VCaP (cell line): Measurements from ENCODE around the gene ZNF710.

Experiments used
- H3K27ac ChIP-seq: fragments of 450-650 bp; 2 replicates; pipeline ENCODE4 v1.5.1; 2017
- CTCF ChIP-seq: fragments of 450-650 bp; conservative IDR thresholded peaks from 2 replicates; pipeline ENCODE4 v1.5.1; 2017; ENCODE audit warnings: mild to moderate bottlenecking, moderate library complexity

ZNF710 gene

GRCh38 chr15:90040618-90041017 lies 39.5 kb downstream of the ZNF710 start:
- TF ChIP-seq CTCF = no peak
- H3K27ac ChIP-seq = no peak overlapping the region

GRCh38 chr15:90042356-90042755 lies 41.2 kb downstream of the ZNF710 start:
- TF ChIP-seq CTCF = no peak
- peak overlapping the region; percentile 0; the same call in 1 of the 2 replicates for H3K27ac ChIP-seq

- H3K27ac ChIP-seq = peak overlapping the region; percentile 16; the same call in 1 of the 2 replicates
- TF ChIP-seq CTCF = no peak
These were observed 41.8 kb downstream of the ZNF710 start for GRCh38 chr15:90042766-90043529.

GRCh38 chr15:90043530-90044010 lies 42.4 kb downstream of the ZNF710 start:
- H3K27ac ChIP-seq = peak overlapping the region; percentile 16; the same call in 1 of the 2 replicates

GRCh38 chr15:90044191-90044590 lies 43.1 kb downstream of the ZNF710 start:
- no peak for TF ChIP-seq CTCF
- peak overlapping the region; percentile 16; the same call in 1 of the 2 replicates for H3K27ac ChIP-seq

More at GRCh38 chr15:90043530-90044010, 42.4 kb downstream of the ZNF710 start:
- no peak for TF ChIP-seq CTCF

- no peak for TF ChIP-seq CTCF
- H3K27ac ChIP-seq = peak overlapping the region; percentile 96; the same call in 1 of the 2 replicates
These were observed 43.8 kb downstream of the ZNF710 start for GRCh38 chr15:90044916-90045371.

GRCh38 chr15:90046289-90046688 lies 45.2 kb downstream of the ZNF710 start:
- H3K27ac ChIP-seq = peak overlapping the region; percentile 96
- TF ChIP-seq CTCF = no peak
